Neuron (in vitro differentiated cells): ENCODE data around the gene CRAT.
A peak's percentile ranks its signal among the peaks of the same experiment; 100 is the strongest.
"Not testable (repeated sequence)": the region's sequence is repeated elsewhere in the genome, so short reads cannot be mapped to it uniquely, and the experiment has no call there.

Experiments
- H2AFZ ChIP-seq: one replicate; pipeline ENCODE4 v1.6.1; 2013; ENCODE audit warnings: low read depth, mild to moderate bottlenecking, inconsistent platforms, low read length, moderate library complexity
- H3K27me3 ChIP-seq: one replicate; pipeline ENCODE4 v1.6.1; 2013; ENCODE audit warnings: low read length; ENCODE audit not compliant: insufficient read depth
- H3K36me3 ChIP-seq: one replicate; pipeline ENCODE4 v1.6.1; 2013; ENCODE audit warnings: low read length; ENCODE audit not compliant: insufficient read depth
- H3K4me1 ChIP-seq: one replicate; pipeline ENCODE4 v1.6.1; 2013; ENCODE audit warnings: low read length; ENCODE audit not compliant: insufficient read depth
- H3K4me3 ChIP-seq: 2 replicates; pipeline ENCODE4 v1.5.1; 2013; ENCODE audit warnings: mild to moderate bottlenecking, low read length, moderate library complexity
- H3K9me3 ChIP-seq: one replicate; pipeline ENCODE4 v1.6.1; 2013; ENCODE audit warnings: low read length

Gene CRAT

DNA sequence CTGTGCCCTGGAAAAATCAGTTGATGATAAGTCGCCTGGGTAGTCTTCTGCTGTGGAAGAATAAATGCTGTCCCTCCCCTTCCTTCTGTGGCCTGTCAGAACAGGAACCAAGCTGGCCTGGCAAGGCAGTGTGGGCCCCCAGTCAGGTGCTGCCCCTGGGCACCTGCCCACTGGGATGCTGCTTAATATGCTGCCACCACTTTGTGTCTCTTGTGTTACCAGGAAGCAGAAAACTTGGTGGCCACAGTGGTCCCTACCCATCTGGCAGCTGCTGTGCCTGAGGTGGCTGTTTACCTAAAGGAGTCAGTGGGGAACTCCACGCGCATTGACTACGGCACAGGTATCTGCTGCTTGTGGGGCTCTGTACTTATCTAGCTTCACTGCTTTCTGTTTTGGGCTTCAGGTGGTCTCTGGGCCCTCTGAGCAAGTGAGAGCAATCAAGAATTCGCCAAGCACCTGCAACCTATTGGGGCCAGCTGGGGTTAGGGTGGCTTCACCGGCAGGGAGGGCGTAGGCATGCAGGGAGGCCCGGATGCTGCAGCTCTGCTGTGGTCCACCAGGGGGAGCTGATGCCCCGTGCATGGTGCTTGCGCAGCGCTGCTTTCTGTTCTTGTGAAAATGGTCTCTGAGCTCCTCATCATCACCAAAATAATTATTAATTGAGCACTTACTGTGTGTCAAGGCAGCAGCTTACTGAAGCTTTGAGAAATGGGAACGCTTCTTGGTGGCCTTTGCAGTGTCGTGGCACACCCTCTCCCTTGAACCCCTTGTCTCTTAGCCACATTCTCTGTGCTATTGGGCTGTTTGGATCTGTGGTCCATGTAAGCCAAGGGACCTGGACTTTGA, 20.9 kb upstream of the CRAT start:
- peaks cover 31% of the 10 kb centered on the region for H3K36me3 ChIP-seq

DNA sequence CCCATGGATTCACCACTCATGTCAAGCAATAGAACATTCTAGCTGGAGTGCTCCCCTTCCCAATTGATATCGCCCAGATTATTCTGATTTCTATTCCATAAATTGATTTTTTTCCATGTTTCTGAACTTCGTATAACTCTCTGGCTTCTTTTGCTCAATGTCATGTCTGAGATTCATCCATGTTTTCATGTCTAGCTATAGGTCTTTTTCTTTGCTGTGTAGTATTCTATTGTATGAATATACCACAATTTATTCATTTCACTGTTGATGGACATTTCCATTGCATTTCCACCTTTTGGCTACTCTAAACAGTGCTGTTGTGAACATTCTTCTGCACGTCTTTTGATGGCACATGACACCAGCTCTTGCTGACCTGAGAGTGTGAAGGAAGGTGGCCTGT, 20.2 kb upstream of the CRAT start:
- no peak overlapping the region for H3K4me3 ChIP-seq
- H3K9me3 ChIP-seq = no peaks in the 10 kb centered on the region
- H3K27me3 ChIP-seq = no peaks in the 10 kb centered on the region
- H3K4me1 ChIP-seq = peaks cover 16% of the 10 kb centered on the region
- H3K36me3 ChIP-seq = peaks cover 28% of the 10 kb centered on the region
- H2AFZ ChIP-seq = no peak overlapping the region

More for the DNA sequence above, 20.9 kb upstream of the CRAT start:
- H3K27me3 ChIP-seq = no peaks in the 10 kb centered on the region
- H3K4me3 ChIP-seq = no peak overlapping the region
- H3K4me1 ChIP-seq = peaks cover 17% of the 10 kb centered on the region
- H2AFZ ChIP-seq = no peak overlapping the region
- H3K9me3 ChIP-seq = no peaks in the 10 kb centered on the region

DNA sequence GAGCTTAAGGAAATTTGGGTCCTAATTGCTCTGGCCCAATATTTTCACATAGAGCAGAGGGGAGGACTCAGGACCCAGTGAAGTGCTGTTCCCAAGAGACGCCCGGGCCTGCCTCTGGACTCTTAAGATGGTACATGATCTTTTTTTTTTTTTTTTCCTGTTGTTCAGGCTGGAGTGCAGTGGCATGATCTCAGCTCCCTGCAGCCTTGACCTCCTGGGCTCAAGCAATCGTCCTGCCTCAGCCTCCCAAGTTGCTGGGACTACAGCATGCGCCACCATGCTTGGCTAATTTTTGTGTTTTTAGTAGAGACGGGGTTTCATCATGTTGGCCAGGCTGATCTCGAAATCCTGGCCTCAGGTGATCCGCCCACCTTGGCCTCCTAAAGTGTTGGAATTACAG, 19.7 kb upstream of the CRAT start:
- not testable (repeated sequence) for H3K27me3 ChIP-seq, H3K9me3 ChIP-seq, H2AFZ ChIP-seq, H3K4me3 ChIP-seq
- H3K36me3 ChIP-seq = peaks cover 31% of the 10 kb centered on the region
- H3K4me1 ChIP-seq = peaks cover 16% of the 10 kb centered on the region

DNA sequence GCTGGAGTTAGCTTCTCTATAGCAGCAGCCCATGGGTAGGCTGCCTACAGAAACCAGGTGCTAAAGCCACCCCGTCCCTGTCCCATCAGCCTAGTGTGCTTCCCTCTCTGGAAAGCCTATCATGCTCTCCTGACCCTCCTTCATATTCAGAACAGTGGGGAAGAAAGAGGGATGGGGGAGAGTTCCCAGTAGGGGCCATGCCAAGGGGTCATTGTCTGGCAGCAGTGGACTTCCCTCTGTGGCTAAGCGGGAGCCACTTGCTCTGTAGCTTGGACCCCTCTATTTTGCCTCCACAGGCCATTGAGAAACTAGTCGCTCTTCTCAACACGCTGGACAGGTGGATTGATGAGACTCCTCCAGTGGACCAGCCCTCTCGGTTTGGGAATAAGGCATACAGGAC, 18.1 kb upstream of the CRAT start:
- H3K9me3 ChIP-seq = no peaks in the 10 kb centered on the region
- H3K27me3 ChIP-seq = no peaks in the 10 kb centered on the region
- H3K36me3 ChIP-seq = peaks cover 34% of the 10 kb centered on the region
- H3K4me3 ChIP-seq = no peak overlapping the region
- H3K4me1 ChIP-seq = peaks cover 16% of the 10 kb centered on the region
- H2AFZ ChIP-seq = no peak overlapping the region

DNA sequence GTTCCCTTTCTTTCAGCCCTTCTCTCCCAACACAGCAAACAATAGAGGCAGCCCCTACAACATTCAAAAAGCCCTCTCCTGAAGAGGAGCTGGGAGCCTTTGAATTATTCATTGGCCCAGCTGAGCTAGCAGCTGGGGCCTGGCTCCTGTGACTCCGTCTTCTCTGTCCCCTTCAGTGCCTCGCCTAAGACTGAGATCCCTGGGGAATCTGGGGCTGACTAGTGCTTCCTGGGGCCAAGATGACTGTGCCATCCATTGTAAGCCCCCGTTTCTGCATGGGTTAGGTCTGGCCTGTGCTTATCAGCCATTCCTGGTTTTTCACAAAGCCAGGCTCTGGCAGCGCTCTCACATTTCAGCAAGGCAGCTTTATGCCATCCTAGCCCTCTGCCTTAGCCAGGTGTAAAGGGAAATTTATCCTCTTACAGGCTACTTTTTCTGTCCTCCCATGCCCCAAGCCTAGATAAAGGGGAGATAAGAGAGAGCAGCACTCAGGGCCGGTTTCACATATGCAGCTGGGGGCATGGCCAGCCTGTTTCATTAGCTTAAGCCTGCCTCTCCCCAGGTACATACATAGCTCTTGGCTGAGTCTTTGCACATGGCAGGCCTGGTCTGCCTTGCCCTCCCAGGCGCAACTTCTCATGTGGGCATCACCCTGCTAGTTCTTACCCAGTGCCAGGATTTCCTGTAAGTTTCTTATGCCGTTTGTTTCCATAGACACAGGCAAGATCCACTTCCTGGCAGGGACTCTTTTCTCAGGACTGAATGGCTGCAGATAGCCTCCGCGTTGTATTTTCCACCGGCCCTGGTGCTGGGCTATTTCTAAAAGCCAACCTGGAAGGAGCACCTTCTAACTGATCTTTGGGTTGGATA, 16.4 kb upstream of the CRAT start:
- peaks cover 33% of the 10 kb centered on the region for H3K36me3 ChIP-seq
- peaks cover 16% of the 10 kb centered on the region for H3K4me1 ChIP-seq
- H3K9me3 ChIP-seq = no peaks in the 10 kb centered on the region
- H2AFZ ChIP-seq = no peak overlapping the region
- no peaks in the 10 kb centered on the region for H3K27me3 ChIP-seq
- no peak overlapping the region for H3K4me3 ChIP-seq

DNA sequence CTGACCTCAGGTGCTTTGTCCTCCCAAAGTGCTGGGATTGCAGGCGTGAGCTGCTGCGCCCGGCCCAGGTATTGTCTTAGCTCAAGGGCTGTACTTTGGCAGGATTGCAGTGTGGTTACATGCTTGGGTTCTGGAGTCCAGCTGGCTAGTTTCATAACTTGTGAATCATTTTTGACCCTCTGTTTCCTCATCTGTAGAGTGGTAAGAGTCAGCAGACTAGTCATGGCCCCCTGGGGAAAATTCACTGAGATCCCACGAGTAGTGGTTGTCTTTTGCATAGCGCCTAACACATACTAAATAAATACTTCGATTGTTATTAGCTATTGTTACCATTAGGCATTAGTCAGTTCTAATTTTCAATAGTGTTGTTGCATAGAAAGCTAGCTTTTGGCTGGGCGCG, 14.9 kb upstream of the CRAT start:
- Histone ChIP-seq H3K4me3 (no peak overlapping the region), H3K36me3 (peaks cover 41% of the 10 kb centered on the region), H3K4me1 (peaks cover 16% of the 10 kb centered on the region), H2AFZ (no peak overlapping the region), H3K27me3 (no peaks in the 10 kb centered on the region), H3K9me3 (no peaks in the 10 kb centered on the region)

DNA sequence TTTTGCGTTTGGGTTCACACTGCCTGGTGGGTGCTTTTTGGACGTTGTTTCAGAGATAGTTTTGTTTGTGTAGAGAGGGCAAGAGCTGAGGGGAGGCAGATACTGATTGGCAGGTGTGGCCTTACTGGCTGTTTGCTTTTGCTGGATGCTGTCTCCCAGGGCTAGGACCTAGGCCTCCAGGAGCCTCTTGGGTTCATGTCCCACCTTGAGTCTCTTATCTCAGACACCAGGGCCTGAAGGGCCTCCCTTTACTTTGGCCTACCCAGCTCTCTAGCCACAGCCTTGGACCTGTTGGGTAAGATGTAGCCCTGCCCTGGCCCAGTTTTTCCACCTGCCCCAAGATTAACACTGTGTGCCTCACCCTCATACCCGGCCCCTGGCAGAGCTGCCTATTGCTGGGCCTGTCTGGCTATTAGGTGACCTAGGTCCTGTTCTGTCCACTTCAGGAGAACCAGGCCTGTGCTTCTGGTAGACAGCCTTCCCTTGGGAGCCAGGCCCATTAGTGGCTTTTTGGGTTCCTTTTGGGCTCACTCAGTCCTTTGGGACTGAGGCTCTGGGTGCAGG, 14.0 kb upstream of the CRAT start:
- no peaks in the 10 kb centered on the region for H3K9me3 ChIP-seq
- peaks cover 16% of the 10 kb centered on the region for H3K4me1 ChIP-seq
- no peak overlapping the region for H3K4me3 ChIP-seq
- peaks cover 39% of the 10 kb centered on the region for H3K36me3 ChIP-seq
- no peaks in the 10 kb centered on the region for H3K27me3 ChIP-seq
- no peak overlapping the region for H2AFZ ChIP-seq

DNA sequence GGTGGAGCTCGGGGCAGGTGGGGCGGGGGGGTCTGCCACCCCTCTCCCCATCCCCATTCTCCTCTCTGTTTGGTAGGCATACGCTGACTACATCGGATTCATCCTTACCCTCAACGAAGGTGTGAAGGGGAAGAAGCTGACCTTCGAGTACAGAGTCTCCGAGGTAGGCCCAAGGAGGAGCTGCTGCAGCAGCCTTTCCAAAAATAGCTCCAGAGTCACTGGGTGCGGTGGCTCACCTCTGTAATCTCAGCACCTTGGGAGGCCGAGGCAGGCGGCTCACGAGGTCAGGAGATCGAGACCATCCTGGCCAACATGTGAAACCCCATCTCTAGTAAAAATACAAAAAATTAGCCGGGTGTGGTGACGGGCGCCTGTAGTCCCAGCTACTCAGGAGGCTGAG, 12.4 kb upstream of the CRAT start:
- peaks cover 35% of the 10 kb centered on the region for H3K36me3 ChIP-seq
- not testable (repeated sequence) for H2AFZ ChIP-seq, H3K4me3 ChIP-seq

DNA sequence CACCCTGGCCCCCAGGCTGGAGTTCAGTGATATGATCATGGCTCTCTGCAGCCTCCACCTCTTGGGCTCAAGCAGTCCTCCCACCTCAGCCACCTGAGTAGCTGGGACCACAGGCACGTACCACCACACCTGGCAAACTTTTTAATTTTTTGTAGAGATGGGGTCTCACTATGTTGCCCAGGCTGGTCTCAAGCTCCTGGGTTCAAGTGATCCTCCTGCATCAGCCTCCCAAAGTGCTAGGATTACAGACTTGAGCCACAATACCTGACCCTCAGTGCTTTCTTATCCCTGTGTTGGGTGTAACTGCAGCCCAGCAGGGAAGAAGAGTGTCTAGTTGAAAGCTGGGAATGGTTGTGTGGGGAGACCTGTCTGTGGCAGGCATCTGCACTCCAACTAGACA, 11.5 kb upstream of the CRAT start:
- H3K4me1 ChIP-seq = peaks cover 10% of the 10 kb centered on the region
- peaks cover 35% of the 10 kb centered on the region for H3K36me3 ChIP-seq
- H2AFZ ChIP-seq = no peak overlapping the region

More for the DNA sequence above, 12.4 kb upstream of the CRAT start:
- H3K9me3 ChIP-seq, H3K27me3 ChIP-seq: not testable (repeated sequence)
- H3K4me1 ChIP-seq = peaks cover 16% of the 10 kb centered on the region

DNA sequence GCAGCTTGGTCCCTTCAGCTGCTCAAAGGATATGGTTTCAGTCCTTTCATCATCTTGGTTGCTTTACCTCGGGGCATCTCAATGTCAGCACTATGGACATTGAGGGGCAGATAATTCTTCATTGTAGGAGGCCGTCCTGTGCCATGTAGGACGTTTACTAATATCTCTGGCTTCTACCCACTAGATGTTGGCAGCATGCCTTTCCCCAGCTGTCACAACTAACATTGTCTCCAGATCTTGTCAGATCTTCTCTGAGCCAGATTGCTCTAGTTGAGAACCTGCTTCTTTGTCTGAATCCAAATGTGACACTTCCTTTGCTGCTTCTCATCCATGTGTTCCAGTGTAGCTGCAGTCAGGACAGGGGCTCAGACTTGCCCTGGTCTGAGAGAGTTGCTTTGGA, 10.9 kb upstream of the CRAT start:
- no peak overlapping the region for H3K4me3 ChIP-seq
- H3K27me3 ChIP-seq = no peaks in the 10 kb centered on the region
- H2AFZ ChIP-seq = no peak overlapping the region
- no peaks in the 10 kb centered on the region for H3K9me3 ChIP-seq
- H3K4me1 ChIP-seq = peaks cover 5% of the 10 kb centered on the region
- H3K36me3 ChIP-seq = peaks cover 35% of the 10 kb centered on the region

More for the DNA sequence above, 11.5 kb upstream of the CRAT start:
- Histone ChIP-seq H3K9me3 (no peaks in the 10 kb centered on the region), H3K4me3 (no peak overlapping the region), H3K27me3 (no peaks in the 10 kb centered on the region)

DNA sequence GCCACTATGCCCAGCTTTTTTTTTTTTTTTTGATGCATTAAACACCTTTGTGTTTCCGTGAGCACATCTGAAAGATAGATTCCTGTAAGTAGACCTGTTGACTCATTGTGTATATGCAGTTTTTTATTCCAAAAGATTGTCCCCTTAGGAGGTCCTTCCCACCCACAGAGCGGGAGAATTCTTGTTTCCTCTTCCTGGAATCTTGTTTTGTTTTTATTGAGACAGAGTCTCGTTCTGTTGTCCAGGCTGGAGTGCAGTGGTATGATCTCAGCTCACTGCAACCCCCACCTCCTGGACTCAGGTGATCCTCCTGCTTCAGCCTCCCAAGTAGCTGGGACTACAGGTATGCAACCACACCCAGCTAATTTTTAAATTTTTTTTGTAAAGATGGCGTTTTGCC, 8.2 kb upstream of the CRAT start:
- no peaks in the 10 kb centered on the region for H3K9me3 ChIP-seq
- peaks cover 24% of the 10 kb centered on the region for H3K36me3 ChIP-seq
- H2AFZ ChIP-seq = no peak overlapping the region
- H3K4me1 ChIP-seq = no peaks in the 10 kb centered on the region
- H3K4me3 ChIP-seq = no peak overlapping the region
- H3K27me3 ChIP-seq = no peaks in the 10 kb centered on the region

DNA sequence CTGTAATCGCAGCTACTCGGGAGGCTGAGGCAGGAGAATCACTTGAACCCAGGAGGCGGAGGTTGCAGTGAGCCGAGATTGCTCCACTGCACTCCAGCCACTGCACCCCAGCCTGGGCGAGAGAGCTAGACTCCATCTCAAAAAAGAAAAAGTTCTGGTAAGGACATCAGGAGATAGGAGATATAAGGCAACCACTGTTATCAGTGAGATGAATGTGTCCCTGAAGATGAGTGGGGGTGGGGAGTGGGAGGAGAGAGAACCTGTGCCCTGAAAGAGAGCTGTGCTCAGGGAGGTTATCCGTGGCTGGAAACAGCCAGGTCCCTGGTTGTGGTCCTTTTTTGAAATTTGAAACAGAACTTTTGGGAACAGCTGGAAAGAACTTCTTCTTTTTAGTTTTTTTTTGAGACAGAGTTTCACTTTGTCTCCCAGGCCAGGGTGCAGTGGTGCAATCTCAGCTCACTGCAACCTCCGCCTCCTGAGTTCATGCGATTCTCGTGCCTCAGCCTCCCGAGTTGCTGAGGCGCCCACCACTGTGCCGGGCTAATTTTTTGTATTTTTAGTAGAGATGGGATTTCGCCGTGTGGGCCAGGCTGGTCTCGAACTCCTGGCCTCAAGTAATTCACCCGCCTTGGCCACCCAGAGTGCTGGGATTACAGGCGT, 3.2 kb upstream of the CRAT start:
- no peaks in the 10 kb centered on the region for H3K36me3 ChIP-seq
- H3K27me3 ChIP-seq = no peaks in the 10 kb centered on the region
- H3K4me1 ChIP-seq = peaks cover 19% of the 10 kb centered on the region
- H3K9me3 ChIP-seq = no peaks in the 10 kb centered on the region
- H3K4me3 ChIP-seq = no peak overlapping the region
- H2AFZ ChIP-seq = no peak overlapping the region

DNA sequence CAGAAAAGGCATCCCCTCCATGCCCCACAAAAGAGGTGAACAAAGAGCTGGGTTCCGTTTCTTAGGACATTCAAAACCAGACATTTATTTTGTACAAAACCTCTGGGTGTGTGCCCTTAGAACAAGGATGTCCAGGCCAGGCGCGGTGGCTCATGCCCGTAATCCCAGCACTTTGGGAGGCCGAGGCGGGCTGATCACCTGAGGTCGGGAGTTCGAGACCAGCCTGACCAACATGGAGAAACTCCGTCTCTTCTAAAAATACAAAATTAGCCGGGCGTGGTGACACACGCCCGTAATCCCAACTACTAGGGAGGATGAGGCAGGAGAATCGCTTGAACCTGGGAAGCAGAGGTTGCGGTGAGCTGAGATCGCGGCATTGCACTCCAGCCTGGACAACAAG, 1.9 kb upstream of the CRAT start:
- Histone ChIP-seq H3K4me3 (peak overlapping the region; percentile 62), H3K4me1 (peaks cover 19% of the 10 kb centered on the region)
- H3K36me3 ChIP-seq, H2AFZ ChIP-seq, H3K9me3 ChIP-seq, H3K27me3 ChIP-seq: not testable (repeated sequence)
